Measurements from ENCODE around the gene TNFAIP8L1. TPM values are rescaled to one million over a fixed set of nuclear protein-coding genes. Genes with fewer than 3 reads are reported as not detected.

Gene TNFAIP8L1
- total RNA-seq, 1 experiment from 2014 or later: 3.6 TPM

- intact Hi-C loops (cut with micrococcal nuclease): no loop called here
- DNase-seq (ENCODE audit: unreplicated experiment): no peak
- H3K4me3 Mint-ChIP-seq (ENCODE audit: unreplicated experiment): no peak overlapping the region
- H3K27ac Mint-ChIP-seq (ENCODE audit: low read depth, unreplicated experiment): no peak overlapping the region
- H3K36me3 Mint-ChIP-seq (ENCODE audit: insufficient read depth, unreplicated experiment): peaks cover 83% of the 10 kb centered on the region
- H3K9me3 Mint-ChIP-seq (ENCODE audit: unreplicated experiment): no peaks in the 10 kb centered on the region
- ChIA-PET POLR2A (no interaction called here), CTCF (no interaction called here)
- no peaks in the 10 kb centered on the region for H3K27me3 Mint-ChIP-seq (ENCODE audit: insufficient read depth, unreplicated experiment)
- H3K4me1 Mint-ChIP-seq (ENCODE audit: insufficient read depth, unreplicated experiment): peaks cover 13% of the 10 kb centered on the region
- TF ChIP-seq, protein P1, sequence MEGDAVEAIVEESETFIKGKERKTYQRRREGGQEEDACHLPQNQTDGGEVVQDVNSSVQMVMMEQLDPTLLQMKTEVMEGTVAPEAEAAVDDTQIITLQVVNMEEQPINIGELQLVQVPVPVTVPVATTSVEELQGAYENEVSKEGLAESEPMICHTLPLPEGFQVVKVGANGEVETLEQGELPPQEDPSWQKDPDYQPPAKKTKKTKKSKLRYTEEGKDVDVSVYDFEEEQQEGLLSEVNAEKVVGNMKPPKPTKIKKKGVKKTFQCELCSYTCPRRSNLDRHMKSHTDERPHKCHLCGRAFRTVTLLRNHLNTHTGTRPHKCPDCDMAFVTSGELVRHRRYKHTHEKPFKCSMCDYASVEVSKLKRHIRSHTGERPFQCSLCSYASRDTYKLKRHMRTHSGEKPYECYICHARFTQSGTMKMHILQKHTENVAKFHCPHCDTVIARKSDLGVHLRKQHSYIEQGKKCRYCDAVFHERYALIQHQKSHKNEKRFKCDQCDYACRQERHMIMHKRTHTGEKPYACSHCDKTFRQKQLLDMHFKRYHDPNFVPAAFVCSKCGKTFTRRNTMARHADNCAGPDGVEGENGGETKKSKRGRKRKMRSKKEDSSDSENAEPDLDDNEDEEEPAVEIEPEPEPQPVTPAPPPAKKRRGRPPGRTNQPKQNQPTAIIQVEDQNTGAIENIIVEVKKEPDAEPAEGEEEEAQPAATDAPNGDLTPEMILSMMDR (IDR thresholded peaks at IDR 0.05; ENCODE audit: unreplicated experiment): no peak
- BruUV-seq (replicated peaks): no TSS peak
Observed at GRCh38 chr19:4699826-4700692, 60.7 kb downstream of the TNFAIP8L1 start.

GRCh38 chr19:4700693-4700970 is 61.3 kb downstream of the TNFAIP8L1 start:
- no peaks in the 10 kb centered on the region for H3K9me3 Mint-ChIP-seq (ENCODE audit: unreplicated experiment)
- no peaks in the 10 kb centered on the region for H3K27me3 Mint-ChIP-seq (ENCODE audit: insufficient read depth, unreplicated experiment)
- no peak overlapping the region for H3K4me3 Mint-ChIP-seq (ENCODE audit: unreplicated experiment)
- TF ChIP-seq, protein P1 (IDR thresholded peaks at IDR 0.05; ENCODE audit: unreplicated experiment): no peak
- DNase-seq (ENCODE audit: unreplicated experiment): no peak
- ChIA-PET POLR2A (interaction anchor here (0.6 kb wide), 1 partner anchor 22 kb away, joined by 4 read pairs; no protein-coding TSS in a partner anchor), CTCF (no interaction called here)
- BruUV-seq (replicated peaks): no TSS peak
- H3K27ac Mint-ChIP-seq (ENCODE audit: low read depth, unreplicated experiment): no peak overlapping the region
- H3K4me1 Mint-ChIP-seq (ENCODE audit: insufficient read depth, unreplicated experiment): peaks cover 13% of the 10 kb centered on the region
- intact Hi-C loops (cut with micrococcal nuclease): no loop called here
- peaks cover 77% of the 10 kb centered on the region for H3K36me3 Mint-ChIP-seq (ENCODE audit: insufficient read depth, unreplicated experiment)

GRCh38 chr19:4701557-4701956 is 62.2 kb downstream of the TNFAIP8L1 start:
- no peaks in the 10 kb centered on the region for H3K27me3 Mint-ChIP-seq (ENCODE audit: insufficient read depth, unreplicated experiment)
- H3K27ac Mint-ChIP-seq (ENCODE audit: low read depth, unreplicated experiment): no peak overlapping the region
- intact Hi-C loops (cut with micrococcal nuclease): no loop called here
- CTCF ChIA-PET: interaction anchor here (0.7 kb wide), 1 partner anchor 89 kb away, joined by 3 read pairs; no protein-coding TSS in a partner anchor
- peaks cover 13% of the 10 kb centered on the region for H3K4me1 Mint-ChIP-seq (ENCODE audit: insufficient read depth, unreplicated experiment)
- no peaks in the 10 kb centered on the region for H3K9me3 Mint-ChIP-seq (ENCODE audit: unreplicated experiment)
- H3K4me3 Mint-ChIP-seq (ENCODE audit: unreplicated experiment): no peak overlapping the region
- TF ChIP-seq, protein P1 (IDR thresholded peaks at IDR 0.05; ENCODE audit: unreplicated experiment): no peak
- DNase-seq (ENCODE audit: unreplicated experiment): no peak
- no TSS peak for BruUV-seq (replicated peaks)
- POLR2A ChIA-PET: no interaction called here
- H3K36me3 Mint-ChIP-seq (ENCODE audit: insufficient read depth, unreplicated experiment): peaks cover 73% of the 10 kb centered on the region

DNA sequence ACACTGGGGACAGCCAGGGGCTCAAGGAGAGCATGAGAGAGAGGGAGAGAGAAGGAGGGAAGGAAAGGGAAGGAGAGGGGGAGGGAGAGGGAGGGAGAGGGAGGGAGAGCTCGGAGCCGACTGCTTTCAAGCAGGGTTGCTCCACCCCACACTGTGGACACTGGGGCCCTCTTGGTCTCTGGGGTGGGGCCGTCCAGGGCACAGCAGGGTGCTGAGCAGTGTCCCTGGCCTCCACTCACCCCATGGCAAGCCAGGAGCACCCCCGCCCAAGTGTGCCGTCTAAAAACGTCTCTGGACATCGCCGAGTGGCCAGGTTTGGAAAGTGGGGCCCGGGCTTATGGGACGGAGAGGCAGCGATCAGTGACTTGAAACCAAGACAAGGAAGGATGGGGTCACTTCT is 63.4 kb downstream of the TNFAIP8L1 start:
- no TSS peak for BruUV-seq (replicated peaks)
- no peaks in the 10 kb centered on the region for H3K27me3 Mint-ChIP-seq (ENCODE audit: insufficient read depth, unreplicated experiment)
- peak overlapping the region; percentile 12 for H3K27ac Mint-ChIP-seq (ENCODE audit: low read depth, unreplicated experiment)
- peaks cover 76% of the 10 kb centered on the region for H3K36me3 Mint-ChIP-seq (ENCODE audit: insufficient read depth, unreplicated experiment)
- H3K4me3 Mint-ChIP-seq (ENCODE audit: unreplicated experiment): no peak overlapping the region
- intact Hi-C loops (cut with micrococcal nuclease): no loop called here
- POLR2A ChIA-PET: no interaction called here
- H3K9me3 Mint-ChIP-seq (ENCODE audit: unreplicated experiment): no peaks in the 10 kb centered on the region
- peaks cover 6% of the 10 kb centered on the region for H3K4me1 Mint-ChIP-seq (ENCODE audit: insufficient read depth, unreplicated experiment)
- CTCF ChIA-PET: no interaction called here
- TF ChIP-seq, protein P1 (IDR thresholded peaks at IDR 0.05; ENCODE audit: unreplicated experiment): no peak
- no peak for DNase-seq (ENCODE audit: unreplicated experiment)
